Uterus (tissue), 4 donors: ENCODE measurements around the gene LRATD1. TPM values are rescaled to one million over a fixed set of nuclear protein-coding genes. Genes with fewer than 3 reads are reported as not detected.
"Not testable (repeated sequence)": the region's sequence is repeated elsewhere in the genome, so short reads cannot be mapped to it uniquely, and the experiment has no call there.

ENCODE experiments used
- DNase-seq, 2 donors: peaks; one replicate each; pipeline ENCODE4 v3.0.0-alpha.2; 2019 to 2020
- H3K27ac ChIP-seq, 2 donors: fragments of 200-600 bp; sonication (generic); 1 replicate in 1 of 2; 2 replicates in 1 of 2; pipeline ENCODE4 v1.5.1; 2016 to 2018
- H3K27me3 ChIP-seq, 2 donors: fragments of 200-600 bp; sonication (generic); one replicate each; pipeline ENCODE4 v1.5.1; 2018 to 2019; ENCODE audit warnings: control low read depth in 1 of 2
- H3K36me3 ChIP-seq, 2 donors: fragments of 200-600 bp; sonication (generic); one replicate each; pipeline ENCODE4 v1.5.1; 2019; ENCODE audit warnings: control low read depth in 1 of 2
- H3K4me1 ChIP-seq, 2 donors: fragments of 200-600 bp; sonication (generic); one replicate each; pipeline ENCODE4 v1.5.1; 2018 to 2019; ENCODE audit warnings: control low read depth in 1 of 2
- H3K4me3 ChIP-seq, 2 donors: fragments of 200-600 bp; sonication (generic); 1 replicate in 1 of 2; 2 replicates in 1 of 2; pipeline ENCODE4 v1.5.1; 2018 to 2019; ENCODE audit warnings: mild to moderate bottlenecking in 1 of 2
- H3K9me3 ChIP-seq, 2 donors: fragments of 200-600 bp; sonication (generic); one replicate each; pipeline ENCODE4 v1.5.1; 2019; ENCODE audit warnings: control low read depth in 1 of 2
- POLR2A ChIP-seq, 2 donors: fragments of 450-650 bp; IDR thresholded peaks; one replicate each; pipeline ENCODE4 v1.6.1; 2016; ENCODE audit warnings: antibody characterized with exemption in 2 of 2, mild to moderate bottlenecking in 1 of 2, moderate library complexity in 1 of 2
- intact Hi-C: fragments of 100-400 bp; cut with DNase I; formaldehyde crosslinking; loops from one replicate; pipeline ENCODE4 v1.15.1; 2023; ENCODE audit warnings: low total_unique reads
- total RNA-seq, 4 donors: library from RNA; depleted of rRNA in 3 of 4; stranded (reverse); fragments of >200 nt in 3 of 4; gene quantifications; one replicate each; pipeline versions ENCODE4 v1.1.0 to v1.2.4, GENCODE V29; 2014 to 2023
- TF ChIP-seq, protein P1 (sequence below), 4 experiments: fragments of 200-600 bp in 2 of 4; fragments of 450-650 bp in 2 of 4; sonication (generic) in 2 of 4; IDR thresholded peaks; one replicate each; pipeline ENCODE4 v1.5.1; 2016 to 2019; ENCODE audit warnings: antibody characterized with exemption in 4 of 4, mild to moderate bottlenecking in 2 of 4, moderate library complexity in 1 of 4
- donor health status: DM: yes; HTN: yes; CAD: no.

Gene LRATD1
- total RNA-seq, 4 donors from 2014 or later: 5.1 to 14.1 (median 10.3) TPM

DNA sequence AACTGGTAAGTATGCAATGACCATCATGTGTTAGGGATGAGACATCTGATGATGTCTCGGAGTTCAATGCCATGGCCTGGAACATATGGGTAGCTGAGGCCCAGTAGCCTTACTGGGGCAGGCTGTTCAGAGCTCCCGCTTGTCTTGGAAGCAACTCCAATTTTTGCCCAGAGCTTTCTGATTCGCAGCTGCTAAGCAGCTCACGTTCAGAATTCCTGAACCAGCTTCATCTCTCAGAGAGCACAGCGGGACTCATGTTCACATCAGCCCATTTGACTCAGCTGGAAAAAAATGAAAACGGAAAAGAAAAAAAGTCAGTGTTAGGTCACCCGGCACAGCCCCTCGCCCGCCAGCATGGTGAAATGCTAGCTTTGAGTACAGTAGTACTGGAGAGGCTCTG is 16.8 kb upstream of the LRATD1 start:
- no peaks in the 10 kb centered on the region for H3K9me3 ChIP-seq
- no peaks in the 10 kb centered on the region for H3K36me3 ChIP-seq
- DNase-seq: no peak
- no peaks in the 10 kb centered on the region for H3K27me3 ChIP-seq
- H3K4me1 ChIP-seq: no peaks in the 10 kb centered on the region
- H3K27ac ChIP-seq: no peak overlapping the region
- intact Hi-C loops: no loop called here
- TF ChIP-seq, protein P1, sequence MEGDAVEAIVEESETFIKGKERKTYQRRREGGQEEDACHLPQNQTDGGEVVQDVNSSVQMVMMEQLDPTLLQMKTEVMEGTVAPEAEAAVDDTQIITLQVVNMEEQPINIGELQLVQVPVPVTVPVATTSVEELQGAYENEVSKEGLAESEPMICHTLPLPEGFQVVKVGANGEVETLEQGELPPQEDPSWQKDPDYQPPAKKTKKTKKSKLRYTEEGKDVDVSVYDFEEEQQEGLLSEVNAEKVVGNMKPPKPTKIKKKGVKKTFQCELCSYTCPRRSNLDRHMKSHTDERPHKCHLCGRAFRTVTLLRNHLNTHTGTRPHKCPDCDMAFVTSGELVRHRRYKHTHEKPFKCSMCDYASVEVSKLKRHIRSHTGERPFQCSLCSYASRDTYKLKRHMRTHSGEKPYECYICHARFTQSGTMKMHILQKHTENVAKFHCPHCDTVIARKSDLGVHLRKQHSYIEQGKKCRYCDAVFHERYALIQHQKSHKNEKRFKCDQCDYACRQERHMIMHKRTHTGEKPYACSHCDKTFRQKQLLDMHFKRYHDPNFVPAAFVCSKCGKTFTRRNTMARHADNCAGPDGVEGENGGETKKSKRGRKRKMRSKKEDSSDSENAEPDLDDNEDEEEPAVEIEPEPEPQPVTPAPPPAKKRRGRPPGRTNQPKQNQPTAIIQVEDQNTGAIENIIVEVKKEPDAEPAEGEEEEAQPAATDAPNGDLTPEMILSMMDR (IDR thresholded peaks at IDR 0.05): no peak
- no peak for TF ChIP-seq POLR2A (IDR thresholded peaks at IDR 0.05)
- H3K4me3 ChIP-seq: no peak overlapping the region

- no peak for TF ChIP-seq POLR2A (IDR thresholded peaks at IDR 0.05)
- TF ChIP-seq, protein P1 (IDR thresholded peaks at IDR 0.05): no peak
- intact Hi-C loops: no loop called here
- H3K36me3 ChIP-seq: no peaks in the 10 kb centered on the region
- no peak overlapping the region for H3K4me3 ChIP-seq
- H3K9me3 ChIP-seq: no peaks in the 10 kb centered on the region
- H3K27ac ChIP-seq: no peak overlapping the region
- no peaks in the 10 kb centered on the region for H3K27me3 ChIP-seq
- DNase-seq: no peak
- H3K4me1 ChIP-seq: no peaks in the 10 kb centered on the region
Observed at GRCh38 chr2:14616342-14616741, 16.2 kb upstream of the LRATD1 start.

DNA sequence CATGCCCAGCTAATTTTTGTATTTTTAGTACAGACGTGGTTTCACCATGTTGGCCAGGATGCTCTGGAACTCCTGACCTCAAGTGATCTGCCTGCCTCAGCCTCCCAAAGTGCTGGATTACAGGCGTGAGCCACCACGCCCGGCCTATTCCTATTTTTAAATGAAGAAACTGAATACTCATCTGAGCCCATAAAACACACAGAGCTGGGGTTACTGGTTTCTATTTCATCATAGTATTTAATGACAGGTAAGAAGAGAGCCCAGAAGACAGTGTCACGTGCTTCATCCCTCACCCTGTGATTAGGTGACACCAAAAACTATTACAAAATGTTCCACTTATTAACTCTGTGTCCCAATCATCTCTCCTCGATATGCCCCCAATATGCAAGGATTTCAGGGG is 15.6 kb upstream of the LRATD1 start:
- TF ChIP-seq, protein P1 (IDR thresholded peaks at IDR 0.05): no peak
- TF ChIP-seq POLR2A (IDR thresholded peaks at IDR 0.05): no peak
- Histone ChIP-seq H3K4me3 (no peak overlapping the region), H3K36me3 (no peaks in the 10 kb centered on the region), H3K27ac (no peak overlapping the region), H3K9me3 (no peaks in the 10 kb centered on the region), H3K4me1 (no peaks in the 10 kb centered on the region), H3K27me3 (no peaks in the 10 kb centered on the region)
- intact Hi-C loops: no loop called here
- no peak for DNase-seq

DNA sequence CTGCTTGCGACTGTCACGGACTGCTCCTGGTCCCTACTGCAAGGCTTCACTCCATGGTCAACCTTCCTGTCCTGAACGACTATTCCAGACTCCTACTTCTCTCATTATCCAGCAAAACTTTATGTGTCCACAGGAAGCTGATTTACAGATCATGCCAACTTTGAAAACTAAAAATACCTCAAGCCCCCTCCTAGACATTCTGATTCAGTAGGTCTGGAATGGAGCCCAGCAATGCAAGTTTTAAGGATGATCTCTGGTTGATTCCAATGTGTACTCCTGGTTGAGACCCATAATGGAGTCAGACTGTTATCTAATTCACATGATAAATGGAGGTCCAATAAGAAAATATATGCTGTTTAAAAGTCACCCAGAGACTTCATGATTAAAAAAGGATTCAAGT is 13.1 kb upstream of the LRATD1 start:
- Histone ChIP-seq H3K27ac (no peak overlapping the region), H3K36me3 (no peaks in the 10 kb centered on the region), H3K4me1 (no peaks in the 10 kb centered on the region), H3K27me3 (no peaks in the 10 kb centered on the region), H3K9me3 (no peaks in the 10 kb centered on the region), H3K4me3 (no peak overlapping the region)
- intact Hi-C loops: no loop called here
- DNase-seq: no peak
- TF ChIP-seq POLR2A (IDR thresholded peaks at IDR 0.05): no peak

- no peaks in the 10 kb centered on the region for H3K4me1 ChIP-seq
- H3K27ac ChIP-seq: no peak overlapping the region
- H3K36me3 ChIP-seq: no peaks in the 10 kb centered on the region
- intact Hi-C loops: no loop called here
- TF ChIP-seq POLR2A (IDR thresholded peaks at IDR 0.05): no peak
- TF ChIP-seq, protein P1 (IDR thresholded peaks at IDR 0.05): no peak
- no peaks in the 10 kb centered on the region for H3K9me3 ChIP-seq
- no peak for DNase-seq
- no peak overlapping the region for H3K4me3 ChIP-seq
- no peaks in the 10 kb centered on the region for H3K27me3 ChIP-seq
Observed at GRCh38 chr2:14621114-14621513, 11.4 kb upstream of the LRATD1 start.

DNA sequence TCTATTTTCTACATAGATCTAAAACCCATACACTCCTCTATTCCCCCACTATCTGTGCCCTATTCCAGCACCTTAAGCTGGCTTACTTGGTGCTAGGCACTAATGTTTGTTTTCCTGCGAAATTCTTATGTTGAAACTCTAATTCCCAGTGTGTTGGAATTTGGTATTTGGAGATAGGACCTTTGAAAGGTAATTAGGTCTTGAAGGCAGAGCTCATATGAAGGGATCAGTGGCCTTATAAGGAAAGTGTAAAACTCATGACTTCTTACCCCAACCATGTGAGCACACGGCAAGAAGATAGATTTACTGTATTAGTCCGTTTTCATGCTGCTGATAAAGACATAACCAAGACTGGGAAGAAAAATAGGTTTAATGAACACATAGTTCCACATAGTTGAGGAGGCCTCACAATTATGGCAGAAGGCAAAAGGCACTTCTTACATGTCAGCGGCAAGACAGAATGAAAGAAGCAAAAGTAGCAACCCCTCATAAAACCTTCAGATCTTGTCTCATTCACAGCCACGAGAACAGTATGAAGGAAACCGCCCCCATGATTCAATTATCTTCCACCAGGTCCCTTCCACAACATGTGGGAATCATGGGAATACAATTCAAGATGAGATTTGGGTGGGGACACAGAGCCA is 10.5 kb upstream of the LRATD1 start:
- no peaks in the 10 kb centered on the region for H3K27me3 ChIP-seq
- no peaks in the 10 kb centered on the region for H3K9me3 ChIP-seq
- no peak for DNase-seq
- H3K36me3 ChIP-seq: no peaks in the 10 kb centered on the region
- intact Hi-C loops: no loop called here
- TF ChIP-seq, protein P1 (IDR thresholded peaks at IDR 0.05): no peak
- no peak for TF ChIP-seq POLR2A (IDR thresholded peaks at IDR 0.05)
- H3K4me3 ChIP-seq: no peak overlapping the region
- no peaks in the 10 kb centered on the region for H3K4me1 ChIP-seq
- H3K27ac ChIP-seq: no peak overlapping the region

DNA sequence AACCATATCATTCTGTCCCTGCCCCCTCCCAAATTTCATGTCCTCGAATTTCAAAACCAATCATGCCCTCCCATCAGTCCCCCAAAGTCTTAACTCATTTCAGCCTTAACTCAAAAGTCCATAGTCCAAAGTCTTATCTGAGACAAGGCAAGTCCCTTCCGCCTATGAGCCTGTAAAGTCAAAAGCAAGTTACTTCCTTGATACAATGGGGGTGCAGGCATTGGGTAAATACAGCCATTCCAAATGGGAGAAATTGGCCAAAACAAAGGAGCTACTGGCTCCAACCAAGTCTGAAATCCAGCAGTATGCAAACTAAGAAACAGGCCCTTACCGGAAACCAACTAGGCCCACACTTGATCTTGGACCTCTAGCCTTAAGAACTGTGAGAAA is 10.0 kb upstream of the LRATD1 start:
- H3K27ac ChIP-seq, intact Hi-C loops, DNase-seq, H3K4me1 ChIP-seq, H3K4me3 ChIP-seq, H3K36me3 ChIP-seq, H3K27me3 ChIP-seq, H3K9me3 ChIP-seq: not testable (repeated sequence)
